SK-N-SH (cell line): ENCODE measurements around the gene APOL4. TPM values are rescaled to one million over a fixed set of nuclear protein-coding genes. Genes with fewer than 3 reads are reported as not detected.

Experiments used
- CTCF ChIA-PET: fragments of 300-600, 350-600 bp; formaldehyde crosslinking; extraction: SDS; loops from one replicate; lab custom pipeline; 2021; lab: Yijun Ruan, JAX
- POLR2A ChIA-PET: fragments of 350-600 bp; sonication (Branson Sonifier 250); formaldehyde crosslinking; extraction: SDS; loops from one replicate; lab custom pipeline; 2020; ENCODE audit warnings: antibody characterized with exemption, inconsistent platforms; lab: Yijun Ruan, JAX
- DNase-seq: peaks from one replicate; pipeline ENCODE4 v3.0.0; 2012
- H2AFZ ChIP-seq: fragments of 200-600 bp; sonication (generic); 2 replicates; pipeline ENCODE4 v1.8.1; 2016; ENCODE audit warnings: antibody characterized with exemption, mild to moderate bottlenecking, low read depth
- H3F3A ChIP-seq: fragments of 200-600 bp; sonication (generic); replicated peaks from 2 replicates; pipeline ENCODE3; 2016; ENCODE audit warnings: antibody characterized with exemption, mild to moderate bottlenecking; ENCODE audit not compliant: insufficient read depth
- H3K27ac ChIP-seq, 2 experiments: fragments of 200-500 bp in 1 of 2; fragments of 200-600 bp in 1 of 2; sonication (Bioruptor generic) in 1 of 2; sonication (generic), shearing (Covaris generic) in 1 of 2; 2 replicates each; pipeline versions ENCODE4 v1.5.1 to v1.6.1; 2014 to 2016; ENCODE audit warnings: low read depth in 2 of 2, inconsistent platforms in 1 of 2, low read length in 1 of 2, mild to moderate bottlenecking in 1 of 2, mixed read lengths in 1 of 2
- H3K27me3 ChIP-seq: fragments of 200-600 bp; sonication (generic), shearing (Covaris generic); 2 replicates; pipeline ENCODE4 v1.6.1; 2016; ENCODE audit warnings: mixed run types; ENCODE audit not compliant: insufficient read depth
- H3K36me3 ChIP-seq, 2 experiments: fragments of 200-500 bp in 1 of 2; fragments of 200-600 bp in 1 of 2; sonication (Bioruptor generic) in 1 of 2; sonication (generic) in 1 of 2; replicated peaks in 1 of 2; 2 replicates each; pipeline versions ENCODE3 to v1.5.1; 2014 to 2016; ENCODE audit warnings: low read length in 1 of 2, mild to moderate bottlenecking in 1 of 2; ENCODE audit not compliant: insufficient read depth in 2 of 2, control insufficient read depth in 1 of 2
- H3K4me1 ChIP-seq, 2 experiments: fragments of 200-500 bp in 1 of 2; fragments of 200-600 bp in 1 of 2; sonication (Bioruptor generic) in 1 of 2; sonication (generic), shearing (Covaris generic) in 1 of 2; 2 replicates each; pipeline versions ENCODE4 v1.5.1 to v1.6.1; 2014 to 2016; ENCODE audit warnings: low read depth in 1 of 2, low read length in 1 of 2, mixed run types in 1 of 2; ENCODE audit not compliant: insufficient read depth in 2 of 2, control insufficient read depth in 1 of 2
- H3K4me2 ChIP-seq: fragments of 200-600 bp; sonication (generic), shearing (Covaris generic); 2 replicates; pipeline ENCODE4 v1.6.1; 2017; ENCODE audit warnings: mixed run types
- H3K4me3 ChIP-seq, 2 experiments: fragments of 200-500 bp in 1 of 2; fragments of 200-600 bp in 1 of 2; sonication (Bioruptor generic) in 1 of 2; sonication (generic), shearing (Covaris generic) in 1 of 2; 2 replicates each; pipeline versions ENCODE4 v1.5.1 to v1.8.1; 2014 to 2016; ENCODE audit warnings: low read depth in 2 of 2, inconsistent platforms in 1 of 2, low read length in 1 of 2, mild to moderate bottlenecking in 1 of 2, mixed read lengths in 1 of 2, moderate library complexity in 1 of 2
- H3K79me2 ChIP-seq: fragments of 200-600 bp; sonication (generic); 2 replicates; pipeline ENCODE4 v1.8.1; 2017; ENCODE audit warnings: mild to moderate bottlenecking; ENCODE audit not compliant: insufficient read depth
- H3K9ac ChIP-seq: fragments of 200-600 bp; sonication (generic); 2 replicates; pipeline ENCODE4 v1.6.1; 2017; ENCODE audit warnings: mixed run types
- H3K9me2 ChIP-seq: fragments of 200-600 bp; sonication (generic); 2 replicates; pipeline ENCODE4 v1.6.1; 2017; ENCODE audit warnings: mixed run types
- H3K9me3 ChIP-seq: fragments of 200-600 bp; sonication (generic); 2 replicates; pipeline ENCODE4 v1.6.1; 2017; ENCODE audit warnings: mixed run types, mild to moderate bottlenecking, moderate library complexity
- H4K20me1 ChIP-seq: fragments of 200-600 bp; sonication (generic); 2 replicates; pipeline ENCODE4 v1.6.1; 2017; ENCODE audit warnings: mild to moderate bottlenecking, mixed run types; ENCODE audit not compliant: insufficient read depth
- CHD2 ChIP-seq: fragments of 150-350 bp; IDR thresholded peaks from 2 replicates; pipeline ENCODE4 v1.6.1; 2018; ENCODE audit warnings: low read length; ENCODE audit not compliant: partially characterized antibody
- CTCF ChIP-seq: fragments of 200-600 bp; sonication (generic); IDR thresholded peaks from 2 replicates; pipeline ENCODE4 v1.6.1; 2017; ENCODE audit warnings: antibody characterized with exemption, mild to moderate bottlenecking, moderate library complexity
- EP300 ChIP-seq, 2 experiments: IDR thresholded peaks; 2 replicates each; pipeline versions ENCODE4 v1.4.0 to v1.6.1; 2012; ENCODE audit warnings: borderline replicate concordance in 1 of 2, low read depth in 1 of 2, low read length in 1 of 2
- FOXM1 ChIP-seq: IDR thresholded peaks from 2 replicates; pipeline ENCODE4 v1.4.0; 2012; ENCODE audit warnings: low read depth, mild to moderate bottlenecking
- GABPA ChIP-seq: IDR thresholded peaks from 2 replicates; pipeline ENCODE4 v1.4.0; 2012; ENCODE audit warnings: low read depth, mild to moderate bottlenecking
- GATA2 ChIP-seq: sonication (generic); formaldehyde crosslinking; IDR thresholded peaks from 2 replicates; pipeline ENCODE4 v1.5.0; 2020; ENCODE audit warnings: mild to moderate bottlenecking, missing genetic modification reagents
- MEF2A ChIP-seq: IDR thresholded peaks from 2 replicates; pipeline ENCODE4 v1.4.0; 2012; ENCODE audit warnings: low read depth, borderline replicate concordance
- MXI1 ChIP-seq: IDR thresholded peaks from 2 replicates; pipeline ENCODE4 v1.6.1; 2012; ENCODE audit warnings: mild to moderate bottlenecking, low read depth, low read length, improper control_type of control experiment
- RFX5 ChIP-seq: IDR thresholded peaks from 2 replicates; pipeline ENCODE4 v1.6.1; 2012; ENCODE audit warnings: mild to moderate bottlenecking, improper control_type of control experiment, low read length
- TAF1 ChIP-seq: IDR thresholded peaks from 2 replicates; pipeline ENCODE4 v1.6.1; 2012; ENCODE audit warnings: low read depth, mild to moderate bottlenecking, low read length, moderate library complexity, borderline replicate concordance
- TCF12 ChIP-seq: IDR thresholded peaks from 2 replicates; pipeline ENCODE4 v1.4.0; 2012
- WGBS: methylation state at CpG from one replicate; pipeline ENCODE4 v1.1.6; 2017; ENCODE audit warnings: low lambda C conversion rate; 5-methylcytosine and 5-hydroxymethylcytosine counted together
- polyA plus RNA-seq, 3 experiments: library from polyadenylated mRNA; depleted of rRNA; stranded (reverse); fragments of >200 nt; gene quantifications; 2 replicates each; pipeline ENCODE4 v1.2.3, GENCODE V29; 2012
- TF ChIP-seq, protein P1 (sequence below): IDR thresholded peaks from 2 replicates; pipeline ENCODE4 v1.4.0; 2012; ENCODE audit warnings: low read depth, borderline replicate concordance

APOL4 gene
- polyA plus RNA-seq, 1 of the 3 experiments (the other 2 are of a cell fraction): 0.08 TPM

DNA sequence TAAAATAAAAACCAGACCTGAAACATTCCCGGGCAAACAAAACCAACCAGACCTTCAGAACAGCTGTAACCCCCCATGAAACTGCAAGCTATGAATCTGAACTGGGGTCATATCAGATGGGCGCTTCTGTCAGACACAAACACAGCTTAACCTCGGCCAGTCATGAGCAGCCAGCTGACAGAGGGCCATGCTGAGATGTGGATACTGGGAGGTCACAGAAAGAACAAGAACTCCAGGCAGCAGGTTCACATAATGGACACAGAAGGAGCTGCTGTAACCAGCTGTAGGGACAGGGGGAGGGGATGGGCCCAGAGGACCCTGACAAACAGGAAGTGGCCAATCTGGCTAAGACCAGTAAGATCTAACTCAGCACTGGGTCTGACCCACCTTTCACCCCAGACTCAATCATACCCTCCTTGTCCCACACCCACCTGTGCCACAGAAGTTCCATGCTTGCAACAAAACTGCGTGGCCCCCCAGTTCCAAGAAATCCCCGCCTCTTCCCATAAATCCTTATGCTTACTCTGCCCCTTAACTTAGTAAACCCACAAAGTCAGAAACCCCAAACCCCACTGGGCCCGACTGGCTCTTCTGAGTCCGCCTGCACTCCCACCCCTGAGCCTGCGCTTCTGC is 4.0 kb downstream of the APOL4 start:
- peak; percentile 50 for DNase-seq
- no peak overlapping the region for H2AFZ ChIP-seq
- no peak overlapping the region for H3K4me3 ChIP-seq
- no peak overlapping the region for H3K4me2 ChIP-seq
- no peaks in the 10 kb centered on the region for H3K36me3 ChIP-seq
- H3F3A ChIP-seq: no peaks in the 10 kb centered on the region
- H3K79me2 ChIP-seq: no peaks in the 10 kb centered on the region
- no peak overlapping the region for H3K9ac ChIP-seq
- 72% methylated on average over 8 of the region's 8 CpGs for WGBS
- no peaks in the 10 kb centered on the region for H4K20me1 ChIP-seq
- H3K9me3 ChIP-seq: no peaks in the 10 kb centered on the region
- TF ChIP-seq MXI1: peak; percentile 85
- no peak for TF ChIP-seq CTCF
- H3K9me2 ChIP-seq: no peaks in the 10 kb centered on the region
- H3K27me3 ChIP-seq: no peaks in the 10 kb centered on the region
- H3K4me1 ChIP-seq: peaks cover 10 to 54% of the 10 kb centered on the region in 2 experiments; a peak in 2 of 4 replicates
- POLR2A ChIA-PET: interaction anchor here (2.0 kb wide), 1 partner anchor 41 kb away, joined by 11 read pairs; the partner anchor contains the start of gene APOL2
- H3K27ac ChIP-seq: peak overlapping the region in 1 of 2 experiments; percentile 87; a peak in 2 of 4 replicates
- CTCF ChIA-PET: interaction anchor here (0.7 to 4.7 kb wide), 7 partner anchors 25 to 85 kb away, joined by 3 to 28 read pairs (median 5); partner anchors contain the start of gene APOL2

GRCh38 chr22:36197065-36197440 is 4.6 kb downstream of the APOL4 start:
- H4K20me1 ChIP-seq: no peaks in the 10 kb centered on the region
- no peaks in the 10 kb centered on the region for H3K36me3 ChIP-seq
- H3K4me3 ChIP-seq: no peak overlapping the region
- no peak overlapping the region for H3K4me2 ChIP-seq
- H2AFZ ChIP-seq: no peak overlapping the region
- no peaks in the 10 kb centered on the region for H3F3A ChIP-seq
- no peak overlapping the region for H3K9ac ChIP-seq
- TF ChIP-seq MEF2A (no peak), MXI1 (no peak)
- H3K27me3 ChIP-seq: no peaks in the 10 kb centered on the region
- H3K79me2 ChIP-seq: no peaks in the 10 kb centered on the region
- peaks cover 10 to 51% of the 10 kb centered on the region in 2 experiments; a peak in 2 of 4 replicates for H3K4me1 ChIP-seq
- H3K27ac ChIP-seq: peak overlapping the region in 1 of 2 experiments; percentile 87; a peak in 2 of 4 replicates
- H3K9me3 ChIP-seq: no peaks in the 10 kb centered on the region
- H3K9me2 ChIP-seq: no peaks in the 10 kb centered on the region
- WGBS: 42% methylated on average over 4 of the region's 5 CpGs
- POLR2A ChIA-PET: interaction anchor here (0.8 to 2.0 kb wide), 2 partner anchors 42 to 111 kb away, joined by 3 to 11 read pairs; partner anchors contain the start of gene APOL2
- CTCF ChIA-PET: interaction anchor here (0.7 to 4.7 kb wide), 7 partner anchors 17 to 81 kb away, joined by 3 to 28 read pairs (median 5); partner anchors contain the start of gene APOL2
- peak; percentile 27 for DNase-seq

DNA sequence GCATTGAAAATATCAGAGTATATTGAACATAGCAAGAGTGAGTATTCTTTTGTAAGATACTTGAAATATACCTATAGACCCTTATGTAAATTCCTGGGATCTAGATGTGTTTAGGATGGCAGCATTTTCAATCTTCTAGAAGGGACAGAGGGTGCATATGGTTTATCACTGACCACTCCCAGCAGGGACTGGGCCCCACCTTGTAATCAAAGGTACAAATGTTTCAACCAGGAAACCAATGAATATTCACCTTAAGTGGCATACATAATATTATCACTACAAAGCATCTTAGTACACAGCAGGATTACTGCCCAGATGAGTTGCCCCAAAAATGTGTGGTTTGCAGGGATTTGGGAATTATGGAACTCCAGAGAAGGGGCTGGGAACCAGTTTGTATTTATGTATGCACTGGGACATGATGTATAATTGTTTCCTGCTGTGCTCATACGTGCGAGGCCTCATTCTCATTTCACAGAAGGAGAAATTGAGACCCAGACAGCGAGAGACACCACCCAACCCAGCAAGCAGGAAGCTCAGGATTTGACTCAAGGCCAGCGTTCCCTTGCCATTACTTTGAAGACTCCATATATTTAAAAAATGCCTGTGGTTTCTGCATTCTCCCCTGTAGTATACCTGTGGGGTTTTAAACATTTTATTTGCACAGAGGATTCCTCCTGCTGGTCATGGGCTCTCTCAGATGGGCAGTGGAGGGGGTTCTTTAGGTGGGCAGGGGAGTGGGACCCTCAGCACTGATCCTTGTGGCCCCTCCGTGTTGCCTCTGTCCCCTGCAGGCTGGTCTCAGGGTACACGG is 5.2 kb downstream of the APOL4 start:
- no peaks in the 10 kb centered on the region for H3K9me3 ChIP-seq
- no peaks in the 10 kb centered on the region for H3F3A ChIP-seq
- H3K9me2 ChIP-seq: no peaks in the 10 kb centered on the region
- no peaks in the 10 kb centered on the region for H3K27me3 ChIP-seq
- H3K27ac ChIP-seq: peak overlapping the region in 1 of 2 experiments; percentile 87; a peak in 1 of 4 replicates
- H3K79me2 ChIP-seq: no peaks in the 10 kb centered on the region
- no peak overlapping the region for H3K4me3 ChIP-seq
- no peaks in the 10 kb centered on the region for H3K36me3 ChIP-seq
- ChIA-PET CTCF (interaction anchor here (0.7 to 4.7 kb wide), 14 partner anchors 16 to 104 kb away, joined by 3 to 28 read pairs (median 6); partner anchors contain the start of gene APOL2), POLR2A (interaction anchor here (0.8 to 2.0 kb wide), 2 partner anchors 42 to 112 kb away, joined by 3 to 11 read pairs; partner anchors contain the start of gene APOL2)
- H3K4me1 ChIP-seq: peaks cover 10 to 45% of the 10 kb centered on the region in 2 experiments; a peak in 2 of 4 replicates
- H3K4me2 ChIP-seq: no peak overlapping the region
- H3K9ac ChIP-seq: no peak overlapping the region
- H4K20me1 ChIP-seq: no peaks in the 10 kb centered on the region
- no peak for DNase-seq
- 75% methylated on average over 6 of the region's 6 CpGs for WGBS
- H2AFZ ChIP-seq: no peak overlapping the region
- TF ChIP-seq TCF12 (no peak), GABPA (no peak), MEF2A (no peak), GATA2 (CRISPR knock-in tag) (no peak), FOXM1 (no peak), CHD2 (no peak), RFX5 (no peak), TAF1 (no peak), EP300 (IDR thresholded peaks at IDR 0.05; ENCODE audit: borderline replicate concordance in 1 of 2, low read depth in 1 of 2, low read length in 1 of 2) (no peak)
- TF ChIP-seq, protein P1, sequence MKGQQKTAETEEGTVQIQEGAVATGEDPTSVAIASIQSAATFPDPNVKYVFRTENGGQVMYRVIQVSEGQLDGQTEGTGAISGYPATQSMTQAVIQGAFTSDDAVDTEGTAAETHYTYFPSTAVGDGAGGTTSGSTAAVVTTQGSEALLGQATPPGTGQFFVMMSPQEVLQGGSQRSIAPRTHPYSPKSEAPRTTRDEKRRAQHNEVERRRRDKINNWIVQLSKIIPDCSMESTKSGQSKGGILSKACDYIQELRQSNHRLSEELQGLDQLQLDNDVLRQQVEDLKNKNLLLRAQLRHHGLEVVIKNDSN: no peak
